ENCODE measurements around the gene KIAA0930.
"Not testable (repeated sequence)": the region's sequence is repeated elsewhere in the genome, so short reads cannot be mapped to it uniquely, and the experiment has no call there.

- not testable (repeated sequence) for TF ChIP-seq CTCF (IDR thresholded peaks at IDR 0.05; ENCODE audit: borderline replicate concordance, extremely low read depth, low read length, poor library complexity, severe bottlenecking); EZH2 (IDR thresholded peaks at IDR 0.05; ENCODE audit: borderline replicate concordance, low read depth, low read length, severe bottlenecking)
These were observed 19.7 kb upstream of the KIAA0930 start for GRCh38 chr22:45260395-45260759.

Data from DND-41 (cell line).